ENCODE results near the gene SAMD11.
"Not testable (repeated sequence)": the region's sequence is repeated elsewhere in the genome, so short reads cannot be mapped to it uniquely, and the experiment has no call there.

The SAMD11 gene

GRCh38 chr1:923131-923990, at the start of gene SAMD11:
SAMD11 (plus strand) TSS chr1:923923; CDS start chr1:924432, 509 bp downstream.
- peak; percentile 29 to 31 for DNase-seq (ENCODE audit: low read depth in 2 of 2)

GRCh38 chr1:876428-877208, 47.1 kb upstream of the SAMD11 start:
- DNase-seq (ENCODE audit: low read depth in 2 of 2): not testable (repeated sequence)

GRCh38 chr1:877209-877986, 46.3 kb upstream of the SAMD11 start:
- DNase-seq (ENCODE audit: low read depth in 2 of 2): not testable (repeated sequence)

GRCh38 chr1:880511-880910, 43.2 kb upstream of the SAMD11 start:
- DNase-seq (ENCODE audit: low read depth in 2 of 2): not testable (repeated sequence)

GRCh38 chr1:880915-881314, 42.8 kb upstream of the SAMD11 start:
- not testable (repeated sequence) for DNase-seq (ENCODE audit: low read depth in 2 of 2)

- no peak for DNase-seq (ENCODE audit: low read depth in 2 of 2)
Measured at GRCh38 chr1:886311-886710, 37.4 kb upstream of the SAMD11 start.

- DNase-seq (ENCODE audit: low read depth in 2 of 2): no peak
Measured at GRCh38 chr1:886760-887159, 37.0 kb upstream of the SAMD11 start.

GRCh38 chr1:888297-888696, 35.4 kb upstream of the SAMD11 start:
- DNase-seq (ENCODE audit: low read depth in 2 of 2): no peak

- not testable (repeated sequence) for DNase-seq (ENCODE audit: low read depth in 2 of 2)
Measured at GRCh38 chr1:889774-890173, 33.9 kb upstream of the SAMD11 start.

- not testable (repeated sequence) for DNase-seq (ENCODE audit: low read depth in 2 of 2)
Measured at GRCh38 chr1:890234-890633, 33.5 kb upstream of the SAMD11 start.

GRCh38 chr1:890661-891060, 33.1 kb upstream of the SAMD11 start:
- no peak for DNase-seq (ENCODE audit: low read depth in 2 of 2)

- DNase-seq (ENCODE audit: low read depth in 2 of 2): no peak
Measured at GRCh38 chr1:897226-897625, 26.5 kb upstream of the SAMD11 start.

- DNase-seq (ENCODE audit: low read depth in 2 of 2): not testable (repeated sequence)
Measured at GRCh38 chr1:897951-898350, 25.8 kb upstream of the SAMD11 start.

GRCh38 chr1:899636-900317, 23.9 kb upstream of the SAMD11 start:
- no peak for DNase-seq (ENCODE audit: low read depth in 2 of 2)

GRCh38 chr1:901108-901859, 22.4 kb upstream of the SAMD11 start:
- DNase-seq (ENCODE audit: low read depth in 2 of 2): no peak

- no peak for DNase-seq (ENCODE audit: low read depth in 2 of 2)
Measured at GRCh38 chr1:902802-903201, 20.9 kb upstream of the SAMD11 start.

- DNase-seq (ENCODE audit: low read depth in 2 of 2): no peak
Measured at GRCh38 chr1:903305-903704, 20.4 kb upstream of the SAMD11 start.

- DNase-seq (ENCODE audit: low read depth in 2 of 2): no peak
Measured at GRCh38 chr1:903721-904271, 19.9 kb upstream of the SAMD11 start.

GRCh38 chr1:904310-904950, 19.3 kb upstream of the SAMD11 start:
- DNase-seq (ENCODE audit: low read depth in 2 of 2): peak; percentile 73 to 74

All from stimulated activated CD8-positive, alpha-beta memory T cell treated with anti-CD3 and anti-CD28 coated beads, Interleukin-7, amount 100 ng/mL, for 1 hour (primary cell).